GM19395 (cell line): ENCODE data around the gene SLC39A12.

Source experiments
- ATAC-seq: cut with Tn5 transposase; IDR thresholded peaks from one replicate; pipeline ENCODE4 v1.9.1; 2021; ENCODE audit warnings: mild to moderate bottlenecking, moderate library complexity; ENCODE audit not compliant: unreplicated experiment

SLC39A12 gene

GRCh38 chr10:17961551-17962422, 10.1 kb downstream of the SLC39A12 start:
- no peak for ATAC-seq

DNA sequence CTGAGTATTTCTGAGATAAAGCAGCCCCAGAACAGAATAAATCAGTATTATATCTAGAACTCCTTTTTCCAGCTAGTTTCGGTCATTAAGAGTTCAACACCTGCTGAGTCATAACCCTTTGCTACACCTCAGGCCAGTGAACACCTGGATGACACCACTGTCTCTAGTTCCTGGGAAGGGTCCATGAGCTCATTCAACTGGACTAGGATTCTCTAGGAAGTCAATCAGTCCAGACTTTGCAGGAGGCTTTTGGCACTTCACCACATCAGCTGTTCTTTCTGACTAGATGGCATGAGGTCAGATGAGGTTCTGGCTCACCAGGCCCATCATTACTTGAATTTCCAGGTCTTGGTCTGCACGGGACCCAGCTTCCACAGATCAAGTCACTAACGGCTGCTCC, 11.7 kb downstream of the SLC39A12 start:
- no peak for ATAC-seq

DNA sequence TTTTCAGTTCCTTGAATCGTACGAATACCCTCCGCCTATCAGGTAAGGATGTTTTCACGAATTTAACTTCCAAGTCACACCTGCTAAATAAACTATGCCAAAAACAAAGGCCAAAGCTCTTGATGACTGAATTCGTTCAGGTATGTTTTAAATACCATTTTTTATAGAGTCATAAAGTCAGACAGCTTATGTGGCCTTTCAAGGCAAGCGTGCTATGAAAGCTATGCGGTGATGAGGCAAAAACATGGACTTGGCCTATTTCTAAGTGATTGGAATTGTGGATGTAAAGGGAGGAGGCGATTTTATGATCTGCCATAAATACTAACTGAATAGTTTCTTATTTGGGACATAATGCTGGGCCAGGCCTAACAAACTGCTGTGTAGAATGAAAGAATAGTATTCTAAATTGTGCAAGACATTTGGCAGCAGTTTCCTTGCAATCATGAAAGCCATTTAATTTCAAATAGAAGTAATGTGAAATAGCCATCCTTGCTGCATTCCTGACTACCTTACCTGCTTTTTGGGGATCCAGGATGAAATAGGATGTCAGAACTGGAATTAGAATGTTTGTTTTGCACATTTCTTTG, 14.0 kb downstream of the SLC39A12 start:
- ATAC-seq = no peak

- ATAC-seq = no peak
Observed at GRCh38 chr10:17974505-17974904, 22.8 kb downstream of the SLC39A12 start.

- ATAC-seq = no peak
Observed at GRCh38 chr10:17980846-17981565, 29.3 kb downstream of the SLC39A12 start.

DNA sequence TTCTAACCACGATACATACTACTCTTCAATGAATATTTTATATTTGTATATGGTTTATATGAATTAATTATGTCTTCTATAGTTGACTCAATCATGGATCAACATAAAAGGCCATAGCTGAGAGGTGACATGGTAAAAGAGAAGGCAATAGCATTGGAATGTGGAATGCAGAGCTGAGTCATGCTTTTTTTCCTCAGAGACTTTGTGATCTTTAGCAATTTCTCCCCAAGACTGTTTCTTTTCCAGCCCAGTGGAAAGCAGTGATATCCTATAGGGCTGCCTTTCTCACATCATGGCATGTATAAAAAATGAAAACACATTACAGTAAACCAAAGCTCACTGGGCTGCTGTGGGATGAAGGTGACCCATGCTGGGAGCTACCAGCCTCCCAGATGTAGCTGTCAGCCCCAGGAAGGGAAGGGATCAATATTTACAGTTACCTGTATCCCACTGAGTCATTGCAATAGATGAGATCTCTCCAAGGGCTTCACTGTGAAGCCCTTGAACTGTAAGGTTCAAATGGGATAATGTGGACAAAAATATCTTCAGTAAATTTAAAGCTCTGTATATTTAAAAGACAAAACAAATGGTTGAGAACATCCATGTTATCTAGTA, 30.2 kb downstream of the SLC39A12 start:
- ATAC-seq = no peak

- ATAC-seq = peak; percentile 94
Observed at GRCh38 chr10:17984056-17984455, 32.3 kb downstream of the SLC39A12 start.

- no peak for ATAC-seq
Observed at GRCh38 chr10:17984563-17984962, 32.8 kb downstream of the SLC39A12 start.

DNA sequence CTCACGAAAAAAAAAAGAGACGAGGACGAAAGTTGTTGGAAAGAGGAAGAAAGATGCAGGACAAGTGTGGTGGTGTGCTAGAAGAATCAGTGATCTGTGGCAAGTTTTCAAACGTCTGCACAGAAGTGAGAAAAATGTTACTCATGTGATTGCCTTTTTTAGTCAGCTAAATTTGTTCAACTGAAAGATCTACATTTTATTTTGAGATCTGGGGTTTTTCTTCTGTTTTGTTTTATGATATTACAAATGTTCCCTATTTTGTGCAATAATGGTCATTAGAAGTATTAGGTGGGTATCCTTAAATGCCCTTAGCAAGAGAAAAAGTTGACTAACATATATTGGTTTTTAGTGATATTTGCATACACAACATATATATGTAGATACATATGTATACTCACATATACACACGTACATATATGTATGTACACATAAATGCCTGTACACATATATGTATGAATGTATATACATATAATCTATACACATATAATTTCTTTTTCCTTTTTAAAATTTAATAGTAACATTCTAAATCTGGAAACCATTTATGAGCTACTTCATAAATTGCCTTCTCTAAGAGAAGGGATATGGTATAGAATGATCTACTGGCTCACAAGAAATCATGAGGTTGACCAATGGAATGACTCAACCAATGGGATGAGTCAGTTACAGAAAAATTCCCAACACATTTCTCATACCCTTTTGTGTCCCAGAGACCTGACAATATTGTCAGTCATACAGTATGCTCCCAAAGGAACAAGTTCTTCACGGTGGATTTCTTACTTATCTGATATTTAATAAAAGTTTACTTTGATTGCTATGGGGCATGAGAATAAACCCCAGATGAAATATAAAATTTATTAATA, 38.4 kb downstream of the SLC39A12 start:
- ATAC-seq = peak; percentile 88

DNA sequence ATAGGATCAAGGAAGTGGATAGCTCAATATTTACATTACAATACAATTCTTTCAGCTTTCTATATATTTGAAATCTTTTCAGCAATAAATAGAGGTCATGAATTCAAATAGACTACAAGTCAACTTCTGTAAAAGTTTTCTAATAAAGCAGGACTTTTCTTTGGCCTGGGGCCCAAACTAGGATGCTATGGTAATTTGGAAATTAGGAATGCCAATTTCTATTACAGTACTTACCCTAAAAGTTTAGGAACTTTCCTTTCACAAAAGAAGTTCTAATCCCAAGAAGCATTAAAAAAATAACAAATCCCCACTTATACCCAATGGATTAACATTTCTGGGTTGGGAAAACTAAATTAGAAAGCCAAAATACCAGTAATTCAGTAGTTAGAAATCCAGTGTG, 40.5 kb downstream of the SLC39A12 start:
- ATAC-seq = no peak

GRCh38 chr10:17993361-17993760, 41.6 kb downstream of the SLC39A12 start:
- no peak for ATAC-seq

GRCh38 chr10:18000601-18001000, 48.9 kb downstream of the SLC39A12 start:
- ATAC-seq = no peak

GRCh38 chr10:18005445-18005780, 53.7 kb downstream of the SLC39A12 start:
- no peak for ATAC-seq

DNA sequence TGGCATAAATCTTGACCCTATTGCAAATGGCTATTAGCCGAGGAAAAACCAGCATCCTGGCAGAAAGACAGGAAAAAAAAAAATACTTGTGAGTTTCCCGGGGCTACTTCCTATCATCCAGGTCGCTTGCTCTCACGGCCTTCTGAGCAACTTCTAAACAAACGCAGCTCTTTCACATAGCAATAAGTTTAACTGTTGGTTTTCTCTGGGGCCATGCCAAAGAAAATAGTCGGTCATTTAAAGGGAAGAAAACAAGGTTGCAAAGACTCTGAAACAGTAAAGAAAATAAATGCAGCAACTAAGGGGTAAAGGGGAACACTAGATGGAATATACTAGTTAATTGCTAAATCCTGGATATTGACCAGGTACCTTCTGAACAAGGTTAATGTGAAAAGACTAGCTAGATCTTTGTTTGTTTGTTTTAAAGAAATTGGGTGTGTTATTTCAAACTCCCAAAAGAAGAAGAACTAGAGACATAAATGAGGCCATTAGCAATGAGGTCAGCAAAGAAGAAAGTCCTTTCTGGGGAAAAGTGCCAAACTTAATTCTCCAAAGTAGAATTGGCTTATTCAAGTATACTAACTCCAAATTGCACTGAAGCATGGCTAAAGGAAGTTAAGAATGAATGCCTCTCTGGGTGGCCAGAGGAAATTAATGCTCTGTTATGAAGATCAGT, 54.2 kb downstream of the SLC39A12 start:
- no peak for ATAC-seq

GRCh38 chr10:18008986-18009385, 57.3 kb downstream of the SLC39A12 start:
- ATAC-seq = no peak

DNA sequence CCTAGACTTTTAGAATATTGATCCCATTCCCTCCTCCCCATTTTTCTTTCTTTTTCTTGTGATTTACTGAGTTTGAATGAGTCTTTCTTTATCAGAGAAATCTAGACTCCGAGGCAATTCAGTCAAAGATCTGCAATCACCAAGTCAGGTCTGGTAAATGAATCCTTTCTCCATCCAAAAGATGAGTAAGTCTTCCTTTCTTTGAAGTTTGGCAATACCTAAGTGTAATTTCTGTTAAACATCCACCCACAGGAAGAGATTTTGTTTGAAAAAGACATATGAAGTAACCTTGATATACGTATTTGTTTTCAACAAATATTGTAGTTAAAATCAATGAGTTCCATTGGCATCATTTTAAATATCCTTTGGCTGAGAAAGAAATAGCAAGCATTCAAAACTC, 58.3 kb downstream of the SLC39A12 start:
- ATAC-seq = no peak

GRCh38 chr10:18020523-18020922, 68.8 kb downstream of the SLC39A12 start:
- ATAC-seq = no peak

- ATAC-seq = no peak
Observed at GRCh38 chr10:18021725-18022480, 70.2 kb downstream of the SLC39A12 start.
